Measurements from ENCODE around the gene NRXN3.

DNA sequence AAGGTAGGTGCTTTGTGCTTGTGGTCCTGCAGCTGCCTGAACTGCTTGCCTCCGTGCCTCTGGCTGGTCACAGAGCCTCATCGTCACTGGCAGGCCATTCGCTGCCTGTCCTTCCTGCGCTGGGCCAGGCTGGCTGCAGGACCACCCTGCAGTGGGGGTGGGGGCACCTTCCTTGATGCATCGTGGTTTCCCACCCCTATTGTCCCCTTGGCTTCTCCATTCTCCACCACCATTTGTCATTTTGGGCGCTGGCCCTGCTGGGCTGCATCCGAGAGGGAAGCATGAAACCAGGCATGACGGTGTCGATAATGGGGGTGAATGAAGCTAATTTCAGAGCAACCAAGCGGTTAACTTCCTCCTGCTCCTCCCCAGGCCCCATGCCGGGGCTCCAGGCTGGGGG, 127.7 kb downstream of the NRXN3 start:
- TF ChIP-seq, protein P1, sequence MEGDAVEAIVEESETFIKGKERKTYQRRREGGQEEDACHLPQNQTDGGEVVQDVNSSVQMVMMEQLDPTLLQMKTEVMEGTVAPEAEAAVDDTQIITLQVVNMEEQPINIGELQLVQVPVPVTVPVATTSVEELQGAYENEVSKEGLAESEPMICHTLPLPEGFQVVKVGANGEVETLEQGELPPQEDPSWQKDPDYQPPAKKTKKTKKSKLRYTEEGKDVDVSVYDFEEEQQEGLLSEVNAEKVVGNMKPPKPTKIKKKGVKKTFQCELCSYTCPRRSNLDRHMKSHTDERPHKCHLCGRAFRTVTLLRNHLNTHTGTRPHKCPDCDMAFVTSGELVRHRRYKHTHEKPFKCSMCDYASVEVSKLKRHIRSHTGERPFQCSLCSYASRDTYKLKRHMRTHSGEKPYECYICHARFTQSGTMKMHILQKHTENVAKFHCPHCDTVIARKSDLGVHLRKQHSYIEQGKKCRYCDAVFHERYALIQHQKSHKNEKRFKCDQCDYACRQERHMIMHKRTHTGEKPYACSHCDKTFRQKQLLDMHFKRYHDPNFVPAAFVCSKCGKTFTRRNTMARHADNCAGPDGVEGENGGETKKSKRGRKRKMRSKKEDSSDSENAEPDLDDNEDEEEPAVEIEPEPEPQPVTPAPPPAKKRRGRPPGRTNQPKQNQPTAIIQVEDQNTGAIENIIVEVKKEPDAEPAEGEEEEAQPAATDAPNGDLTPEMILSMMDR (IDR thresholded peaks at IDR 0.05; ENCODE audit: low read depth, low read length, missing input control) = no peak
- no peak for TF ChIP-seq EGR1 (IDR thresholded peaks at IDR 0.05; ENCODE audit: low read depth in 2 of 2)
- TF ChIP-seq, protein P2, sequence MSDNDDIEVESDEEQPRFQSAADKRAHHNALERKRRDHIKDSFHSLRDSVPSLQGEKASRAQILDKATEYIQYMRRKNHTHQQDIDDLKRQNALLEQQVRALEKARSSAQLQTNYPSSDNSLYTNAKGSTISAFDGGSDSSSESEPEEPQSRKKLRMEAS (IDR thresholded peaks at IDR 0.05) = no peak
- TF ChIP-seq TAF1 (conservative IDR thresholded peaks at IDR 0.05) = no peak
- TF ChIP-seq, protein P3, sequence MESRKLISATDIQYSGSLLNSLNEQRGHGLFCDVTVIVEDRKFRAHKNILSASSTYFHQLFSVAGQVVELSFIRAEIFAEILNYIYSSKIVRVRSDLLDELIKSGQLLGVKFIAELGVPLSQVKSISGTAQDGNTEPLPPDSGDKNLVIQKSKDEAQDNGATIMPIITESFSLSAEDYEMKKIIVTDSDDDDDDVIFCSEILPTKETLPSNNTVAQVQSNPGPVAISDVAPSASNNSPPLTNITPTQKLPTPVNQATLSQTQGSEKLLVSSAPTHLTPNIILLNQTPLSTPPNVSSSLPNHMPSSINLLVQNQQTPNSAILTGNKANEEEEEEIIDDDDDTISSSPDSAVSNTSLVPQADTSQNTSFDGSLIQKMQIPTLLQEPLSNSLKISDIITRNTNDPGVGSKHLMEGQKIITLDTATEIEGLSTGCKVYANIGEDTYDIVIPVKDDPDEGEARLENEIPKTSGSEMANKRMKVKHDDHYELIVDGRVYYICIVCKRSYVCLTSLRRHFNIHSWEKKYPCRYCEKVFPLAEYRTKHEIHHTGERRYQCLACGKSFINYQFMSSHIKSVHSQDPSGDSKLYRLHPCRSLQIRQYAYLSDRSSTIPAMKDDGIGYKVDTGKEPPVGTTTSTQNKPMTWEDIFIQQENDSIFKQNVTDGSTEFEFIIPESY (IDR thresholded peaks at IDR 0.05) = no peak
- TF ChIP-seq YY1 (IDR thresholded peaks at IDR 0.05) = no peak
- TF ChIP-seq, protein P4, sequence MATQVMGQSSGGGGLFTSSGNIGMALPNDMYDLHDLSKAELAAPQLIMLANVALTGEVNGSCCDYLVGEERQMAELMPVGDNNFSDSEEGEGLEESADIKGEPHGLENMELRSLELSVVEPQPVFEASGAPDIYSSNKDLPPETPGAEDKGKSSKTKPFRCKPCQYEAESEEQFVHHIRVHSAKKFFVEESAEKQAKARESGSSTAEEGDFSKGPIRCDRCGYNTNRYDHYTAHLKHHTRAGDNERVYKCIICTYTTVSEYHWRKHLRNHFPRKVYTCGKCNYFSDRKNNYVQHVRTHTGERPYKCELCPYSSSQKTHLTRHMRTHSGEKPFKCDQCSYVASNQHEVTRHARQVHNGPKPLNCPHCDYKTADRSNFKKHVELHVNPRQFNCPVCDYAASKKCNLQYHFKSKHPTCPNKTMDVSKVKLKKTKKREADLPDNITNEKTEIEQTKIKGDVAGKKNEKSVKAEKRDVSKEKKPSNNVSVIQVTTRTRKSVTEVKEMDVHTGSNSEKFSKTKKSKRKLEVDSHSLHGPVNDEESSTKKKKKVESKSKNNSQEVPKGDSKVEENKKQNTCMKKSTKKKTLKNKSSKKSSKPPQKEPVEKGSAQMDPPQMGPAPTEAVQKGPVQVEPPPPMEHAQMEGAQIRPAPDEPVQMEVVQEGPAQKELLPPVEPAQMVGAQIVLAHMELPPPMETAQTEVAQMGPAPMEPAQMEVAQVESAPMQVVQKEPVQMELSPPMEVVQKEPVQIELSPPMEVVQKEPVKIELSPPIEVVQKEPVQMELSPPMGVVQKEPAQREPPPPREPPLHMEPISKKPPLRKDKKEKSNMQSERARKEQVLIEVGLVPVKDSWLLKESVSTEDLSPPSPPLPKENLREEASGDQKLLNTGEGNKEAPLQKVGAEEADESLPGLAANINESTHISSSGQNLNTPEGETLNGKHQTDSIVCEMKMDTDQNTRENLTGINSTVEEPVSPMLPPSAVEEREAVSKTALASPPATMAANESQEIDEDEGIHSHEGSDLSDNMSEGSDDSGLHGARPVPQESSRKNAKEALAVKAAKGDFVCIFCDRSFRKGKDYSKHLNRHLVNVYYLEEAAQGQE (IDR thresholded peaks at IDR 0.05) = no peak
